Hepatocyte (in vitro differentiated cells): Measurements from ENCODE around the gene LDLRAD3. TPM values are rescaled to one million over a fixed set of nuclear protein-coding genes. Genes with fewer than 3 reads are reported as not detected.

Source experiments
- DNase-seq: peaks from one replicate; pipeline ENCODE4 v3.0.0-alpha.2; 2016; ENCODE audit warnings: low spot score
- H2AFZ ChIP-seq: fragments of 200-600 bp; sonication (generic); 2 replicates; pipeline ENCODE4 v1.6.0; 2016; ENCODE audit warnings: antibody characterized with exemption, mild to moderate bottlenecking
- H3K27ac ChIP-seq: fragments of 200-600 bp; sonication (generic); 2 replicates; pipeline ENCODE4 v1.5.1; 2016; ENCODE audit warnings: mild to moderate bottlenecking
- H3K27me3 ChIP-seq: fragments of 200-600 bp; sonication (generic); 2 replicates; pipeline ENCODE4 v1.6.1; 2016
- H3K36me3 ChIP-seq: fragments of 200-600 bp; sonication (generic); replicated peaks from 2 replicates; pipeline ENCODE4 v1.5.1; 2016; ENCODE audit warnings: low read depth; ENCODE audit not compliant: insufficient read depth
- H3K4me1 ChIP-seq: fragments of 200-600 bp; sonication (generic); 2 replicates; pipeline ENCODE4 v1.5.1; 2016; ENCODE audit warnings: mild to moderate bottlenecking, moderate library complexity; ENCODE audit not compliant: insufficient read depth
- H3K4me2 ChIP-seq: fragments of 200-600 bp; sonication (generic); 2 replicates; pipeline ENCODE4 v1.6.0; 2016
- H3K4me3 ChIP-seq: fragments of 200-600 bp; sonication (generic); 2 replicates; pipeline ENCODE4 v1.5.1; 2016; ENCODE audit warnings: mild to moderate bottlenecking
- H3K79me2 ChIP-seq: fragments of 200-600 bp; sonication (generic); 2 replicates; pipeline ENCODE4 v1.6.0; 2017; ENCODE audit warnings: mild to moderate bottlenecking
- H3K9me2 ChIP-seq: fragments of 200-600 bp; sonication (generic); replicated peaks from 2 replicates; pipeline ENCODE4 v1.6.0; 2017; ENCODE audit warnings: mild to moderate bottlenecking; ENCODE audit not compliant: insufficient read depth
- H3K9me3 ChIP-seq: fragments of 200-600 bp; sonication (generic); 2 replicates; pipeline ENCODE4 v1.5.1; 2016; ENCODE audit warnings: low read depth, mild to moderate bottlenecking
- H4K20me1 ChIP-seq: fragments of 200-600 bp; sonication (generic); 2 replicates; pipeline ENCODE4 v1.6.0; 2016; ENCODE audit warnings: mild to moderate bottlenecking; ENCODE audit not compliant: insufficient read depth, poor library complexity, severe bottlenecking
- EZH2 ChIP-seq: fragments of 200-600 bp; sonication (generic); IDR thresholded peaks from 2 replicates; pipeline ENCODE4 v1.6.1; 2016; ENCODE audit warnings: antibody characterized with exemption, mild to moderate bottlenecking, borderline replicate concordance
- EZH2phosphoT487 ChIP-seq: fragments of 200-600 bp; sonication (generic); IDR thresholded peaks from one replicate; pipeline ENCODE4 v1.6.1; 2018; ENCODE audit warnings: antibody characterized with exemption, mild to moderate bottlenecking, low read depth, moderate library complexity; ENCODE audit not compliant: unreplicated experiment, severe bottlenecking
- whole genome bisulfite sequencing: methylation state at CpG from one replicate; pipeline ENCODE4 v1.1.6; 2016; ENCODE audit warnings: low lambda C conversion rate; ENCODE audit errors: missing lambda C conversion rate; 5-methylcytosine and 5-hydroxymethylcytosine counted together
- polyA plus RNA-seq: library from polyadenylated mRNA; unstranded; fragments of >200 nt; fragmentation: Nextera tagmentation; extraction: Ambion mirVana; gene quantifications from 2 replicates; pipeline ENCODE4 v1.2.1, GENCODE V29; 2016
- total RNA-seq: library from RNA; depleted of rRNA; stranded (reverse); fragments of >200 nt; gene quantifications from 2 replicates; pipeline ENCODE4 v1.2.3, GENCODE V29; 2014
- TF ChIP-seq, protein P1 (sequence below): fragments of 200-600 bp; sonication (generic); IDR thresholded peaks from 2 replicates; pipeline ENCODE4 v1.5.1; 2016; ENCODE audit warnings: antibody characterized with exemption, mild to moderate bottlenecking; ENCODE audit not compliant: poor library complexity

Gene LDLRAD3
- total and polyA plus RNA-seq, 2 experiments from 2014 or later: 12.2 TPM

DNA sequence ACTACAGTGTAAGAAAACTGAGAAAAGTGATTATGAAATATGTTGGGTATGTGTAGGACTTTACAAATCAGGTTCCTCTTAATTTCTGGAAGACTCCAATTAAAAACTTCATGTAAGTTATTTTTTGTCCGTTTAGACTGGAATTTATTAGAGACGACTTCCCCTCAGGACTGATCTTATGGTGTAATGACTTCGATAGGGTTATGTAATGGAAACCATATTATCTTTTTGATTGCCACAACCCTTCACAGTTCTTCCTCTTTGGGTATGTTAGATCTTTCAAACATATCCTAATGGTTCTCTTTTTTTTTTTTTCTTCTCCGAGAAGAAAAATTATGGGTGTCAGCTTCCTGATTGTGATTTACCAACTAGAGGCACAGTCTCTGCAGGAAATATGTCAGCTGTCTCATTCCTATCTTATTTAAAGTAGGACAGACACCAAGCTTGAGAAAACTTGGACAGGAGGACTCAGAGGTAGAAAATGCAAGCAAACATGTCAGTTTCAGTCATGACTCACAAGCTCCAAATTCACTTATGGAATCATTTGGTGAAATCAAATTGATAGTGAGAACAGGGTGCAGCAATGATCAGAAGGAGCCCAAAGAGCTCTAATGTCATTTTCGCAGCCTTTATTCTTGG lies 11.1 kb upstream of the LDLRAD3 start:
- H3K36me3 ChIP-seq: no peaks in the 10 kb centered on the region
- no peak overlapping the region for H2AFZ ChIP-seq
- DNase-seq: no peak
- H3K4me1 ChIP-seq: no peaks in the 10 kb centered on the region
- TF ChIP-seq, protein P1, sequence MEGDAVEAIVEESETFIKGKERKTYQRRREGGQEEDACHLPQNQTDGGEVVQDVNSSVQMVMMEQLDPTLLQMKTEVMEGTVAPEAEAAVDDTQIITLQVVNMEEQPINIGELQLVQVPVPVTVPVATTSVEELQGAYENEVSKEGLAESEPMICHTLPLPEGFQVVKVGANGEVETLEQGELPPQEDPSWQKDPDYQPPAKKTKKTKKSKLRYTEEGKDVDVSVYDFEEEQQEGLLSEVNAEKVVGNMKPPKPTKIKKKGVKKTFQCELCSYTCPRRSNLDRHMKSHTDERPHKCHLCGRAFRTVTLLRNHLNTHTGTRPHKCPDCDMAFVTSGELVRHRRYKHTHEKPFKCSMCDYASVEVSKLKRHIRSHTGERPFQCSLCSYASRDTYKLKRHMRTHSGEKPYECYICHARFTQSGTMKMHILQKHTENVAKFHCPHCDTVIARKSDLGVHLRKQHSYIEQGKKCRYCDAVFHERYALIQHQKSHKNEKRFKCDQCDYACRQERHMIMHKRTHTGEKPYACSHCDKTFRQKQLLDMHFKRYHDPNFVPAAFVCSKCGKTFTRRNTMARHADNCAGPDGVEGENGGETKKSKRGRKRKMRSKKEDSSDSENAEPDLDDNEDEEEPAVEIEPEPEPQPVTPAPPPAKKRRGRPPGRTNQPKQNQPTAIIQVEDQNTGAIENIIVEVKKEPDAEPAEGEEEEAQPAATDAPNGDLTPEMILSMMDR: no peak
- no peak for TF ChIP-seq EZH2phosphoT487
- TF ChIP-seq EZH2: no peak
- H3K27ac ChIP-seq: no peak overlapping the region
- no peak overlapping the region for H3K4me3 ChIP-seq
- H3K4me2 ChIP-seq: no peak overlapping the region
- H4K20me1 ChIP-seq: no peaks in the 10 kb centered on the region
- H3K9me2 ChIP-seq: no peaks in the 10 kb centered on the region
- H3K79me2 ChIP-seq: no peaks in the 10 kb centered on the region
- no peaks in the 10 kb centered on the region for H3K27me3 ChIP-seq
- 81% methylated on average over 5 of the region's 5 CpGs for WGBS
- H3K9me3 ChIP-seq: no peaks in the 10 kb centered on the region

DNA sequence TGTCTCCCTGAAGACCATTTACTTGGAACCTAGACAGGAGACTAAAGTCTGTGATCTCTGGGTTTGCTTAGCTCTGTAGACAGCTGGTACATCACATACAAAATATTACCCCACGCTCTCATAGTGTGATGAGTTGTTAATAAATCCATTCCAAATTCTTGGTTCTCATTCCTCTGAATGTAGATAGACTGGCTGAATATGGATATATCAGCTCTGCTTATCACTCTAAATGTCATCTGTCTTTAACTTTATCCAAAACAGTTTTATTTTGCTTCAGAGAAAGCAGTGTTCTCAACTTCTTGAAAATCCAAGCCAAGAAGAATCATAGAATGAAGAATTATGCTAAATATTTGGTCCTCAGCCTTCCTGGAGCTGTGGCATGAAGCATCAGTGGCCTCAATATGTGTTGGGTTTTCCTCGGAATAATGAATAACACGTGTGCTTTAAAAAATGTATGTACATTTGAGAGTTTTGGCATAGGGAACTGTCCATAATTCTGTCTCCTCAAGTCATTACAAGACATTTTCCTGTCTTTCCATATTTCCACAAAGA lies 10.5 kb upstream of the LDLRAD3 start:
- Histone ChIP-seq H3K4me1 (no peaks in the 10 kb centered on the region), H3K4me2 (no peak overlapping the region), H3K79me2 (no peaks in the 10 kb centered on the region), H4K20me1 (no peaks in the 10 kb centered on the region), H3K9me2 (no peaks in the 10 kb centered on the region), H3K36me3 (no peaks in the 10 kb centered on the region), H2AFZ (no peak overlapping the region), H3K27me3 (no peaks in the 10 kb centered on the region), H3K4me3 (no peak overlapping the region), H3K27ac (no peak overlapping the region), H3K9me3 (no peaks in the 10 kb centered on the region)
- no peak for DNase-seq
- 85% methylated on average over 3 of the region's 3 CpGs for WGBS
- TF ChIP-seq EZH2phosphoT487 (no peak), EZH2 (no peak)
- TF ChIP-seq, protein P1: no peak

GRCh38 chr11:35934271-35934670 lies 9.6 kb upstream of the LDLRAD3 start:
- no peak overlapping the region for H3K4me3 ChIP-seq
- H3K36me3 ChIP-seq: no peaks in the 10 kb centered on the region
- H3K27ac ChIP-seq: no peak overlapping the region
- H3K9me3 ChIP-seq: no peaks in the 10 kb centered on the region
- no peaks in the 10 kb centered on the region for H3K27me3 ChIP-seq
- H3K4me1 ChIP-seq: no peaks in the 10 kb centered on the region
- no peaks in the 10 kb centered on the region for H3K79me2 ChIP-seq
- H3K4me2 ChIP-seq: no peak overlapping the region
- no peak overlapping the region for H2AFZ ChIP-seq
- no peaks in the 10 kb centered on the region for H3K9me2 ChIP-seq
- no peaks in the 10 kb centered on the region for H4K20me1 ChIP-seq
- 76% methylated on average over 7 of the region's 7 CpGs for WGBS
- no peak for TF ChIP-seq EZH2
- no peak for TF ChIP-seq EZH2phosphoT487
- TF ChIP-seq, protein P1: no peak
- no peak for DNase-seq
